SK-N-SH (cell line): ENCODE measurements around the gene WWC2. TPM values are rescaled to one million over a fixed set of nuclear protein-coding genes. Genes with fewer than 3 reads are reported as not detected.

Experiments
- CTCF ChIA-PET: fragments of 300-600, 350-600 bp; formaldehyde crosslinking; extraction: SDS; loops from one replicate; lab custom pipeline; 2021; lab: Yijun Ruan, JAX
- POLR2A ChIA-PET: fragments of 350-600 bp; sonication (Branson Sonifier 250); formaldehyde crosslinking; extraction: SDS; loops from one replicate; lab custom pipeline; 2020; ENCODE audit warnings: antibody characterized with exemption, inconsistent platforms; lab: Yijun Ruan, JAX
- DNase-seq: peaks from one replicate; pipeline ENCODE4 v3.0.0; 2012
- H2AFZ ChIP-seq: fragments of 200-600 bp; sonication (generic); 2 replicates; pipeline ENCODE4 v1.8.1; 2016; ENCODE audit warnings: antibody characterized with exemption, mild to moderate bottlenecking, low read depth
- H3F3A ChIP-seq: fragments of 200-600 bp; sonication (generic); replicated peaks from 2 replicates; pipeline ENCODE3; 2016; ENCODE audit warnings: antibody characterized with exemption, mild to moderate bottlenecking; ENCODE audit not compliant: insufficient read depth
- H3K27ac ChIP-seq, 2 experiments: fragments of 200-500 bp in 1 of 2; fragments of 200-600 bp in 1 of 2; sonication (Bioruptor generic) in 1 of 2; sonication (generic), shearing (Covaris generic) in 1 of 2; 2 replicates each; pipeline versions ENCODE4 v1.5.1 to v1.6.1; 2014 to 2016; ENCODE audit warnings: low read depth in 2 of 2, inconsistent platforms in 1 of 2, low read length in 1 of 2, mild to moderate bottlenecking in 1 of 2, mixed read lengths in 1 of 2
- H3K27me3 ChIP-seq: fragments of 200-600 bp; sonication (generic), shearing (Covaris generic); 2 replicates; pipeline ENCODE4 v1.6.1; 2016; ENCODE audit warnings: mixed run types; ENCODE audit not compliant: insufficient read depth
- H3K36me3 ChIP-seq, 2 experiments: fragments of 200-500 bp in 1 of 2; fragments of 200-600 bp in 1 of 2; sonication (Bioruptor generic) in 1 of 2; sonication (generic) in 1 of 2; replicated peaks in 1 of 2; 2 replicates each; pipeline versions ENCODE3 to v1.5.1; 2014 to 2016; ENCODE audit warnings: low read length in 1 of 2, mild to moderate bottlenecking in 1 of 2; ENCODE audit not compliant: insufficient read depth in 2 of 2, control insufficient read depth in 1 of 2
- H3K4me1 ChIP-seq, 2 experiments: fragments of 200-500 bp in 1 of 2; fragments of 200-600 bp in 1 of 2; sonication (Bioruptor generic) in 1 of 2; sonication (generic), shearing (Covaris generic) in 1 of 2; 2 replicates each; pipeline versions ENCODE4 v1.5.1 to v1.6.1; 2014 to 2016; ENCODE audit warnings: low read depth in 1 of 2, low read length in 1 of 2, mixed run types in 1 of 2; ENCODE audit not compliant: insufficient read depth in 2 of 2, control insufficient read depth in 1 of 2
- H3K4me2 ChIP-seq: fragments of 200-600 bp; sonication (generic), shearing (Covaris generic); 2 replicates; pipeline ENCODE4 v1.6.1; 2017; ENCODE audit warnings: mixed run types
- H3K4me3 ChIP-seq, 2 experiments: fragments of 200-500 bp in 1 of 2; fragments of 200-600 bp in 1 of 2; sonication (Bioruptor generic) in 1 of 2; sonication (generic), shearing (Covaris generic) in 1 of 2; 2 replicates each; pipeline versions ENCODE4 v1.5.1 to v1.8.1; 2014 to 2016; ENCODE audit warnings: low read depth in 2 of 2, inconsistent platforms in 1 of 2, low read length in 1 of 2, mild to moderate bottlenecking in 1 of 2, mixed read lengths in 1 of 2, moderate library complexity in 1 of 2
- H3K79me2 ChIP-seq: fragments of 200-600 bp; sonication (generic); 2 replicates; pipeline ENCODE4 v1.8.1; 2017; ENCODE audit warnings: mild to moderate bottlenecking; ENCODE audit not compliant: insufficient read depth
- H3K9ac ChIP-seq: fragments of 200-600 bp; sonication (generic); 2 replicates; pipeline ENCODE4 v1.6.1; 2017; ENCODE audit warnings: mixed run types
- H3K9me2 ChIP-seq: fragments of 200-600 bp; sonication (generic); 2 replicates; pipeline ENCODE4 v1.6.1; 2017; ENCODE audit warnings: mixed run types
- H3K9me3 ChIP-seq: fragments of 200-600 bp; sonication (generic); 2 replicates; pipeline ENCODE4 v1.6.1; 2017; ENCODE audit warnings: mixed run types, mild to moderate bottlenecking, moderate library complexity
- H4K20me1 ChIP-seq: fragments of 200-600 bp; sonication (generic); 2 replicates; pipeline ENCODE4 v1.6.1; 2017; ENCODE audit warnings: mild to moderate bottlenecking, mixed run types; ENCODE audit not compliant: insufficient read depth
- CHD2 ChIP-seq: fragments of 150-350 bp; IDR thresholded peaks from 2 replicates; pipeline ENCODE4 v1.6.1; 2018; ENCODE audit warnings: low read length; ENCODE audit not compliant: partially characterized antibody
- FOXJ3 ChIP-seq: sonication (generic); formaldehyde crosslinking; IDR thresholded peaks from 2 replicates; pipeline ENCODE4 v1.5.1; 2020; ENCODE audit warnings: mild to moderate bottlenecking, missing genetic modification reagents
- GATA2 ChIP-seq: sonication (generic); formaldehyde crosslinking; IDR thresholded peaks from 2 replicates; pipeline ENCODE4 v1.5.0; 2020; ENCODE audit warnings: mild to moderate bottlenecking, missing genetic modification reagents
- JUND ChIP-seq: IDR thresholded peaks from 2 replicates; pipeline ENCODE4 v1.4.0; 2012
- MXI1 ChIP-seq: IDR thresholded peaks from 2 replicates; pipeline ENCODE4 v1.6.1; 2012; ENCODE audit warnings: mild to moderate bottlenecking, low read depth, low read length, improper control_type of control experiment
- POLR2AphosphoS5 ChIP-seq: IDR thresholded peaks from 2 replicates; pipeline ENCODE4 v1.6.1; 2012; ENCODE audit warnings: low read depth, low read length
- RAD21 ChIP-seq: IDR thresholded peaks from 2 replicates; pipeline ENCODE4 v1.6.1; 2012; ENCODE audit warnings: mild to moderate bottlenecking, low read length
- RFX5 ChIP-seq: IDR thresholded peaks from 2 replicates; pipeline ENCODE4 v1.6.1; 2012; ENCODE audit warnings: mild to moderate bottlenecking, improper control_type of control experiment, low read length
- RXRA ChIP-seq: IDR thresholded peaks from 2 replicates; pipeline ENCODE4 v1.4.0; 2012; ENCODE audit warnings: low read depth, mild to moderate bottlenecking, borderline replicate concordance
- SIN3A ChIP-seq: IDR thresholded peaks from 2 replicates; pipeline ENCODE4 v1.6.1; 2012; ENCODE audit warnings: low read depth, mild to moderate bottlenecking, low read length, moderate library complexity, borderline replicate concordance
- SMC3 ChIP-seq: IDR thresholded peaks from 2 replicates; pipeline ENCODE4 v1.6.1; 2012; ENCODE audit warnings: low read depth, low read length, improper control_type of control experiment
- TAF1 ChIP-seq: IDR thresholded peaks from 2 replicates; pipeline ENCODE4 v1.6.1; 2012; ENCODE audit warnings: low read depth, mild to moderate bottlenecking, low read length, moderate library complexity, borderline replicate concordance
- TCF12 ChIP-seq: IDR thresholded peaks from 2 replicates; pipeline ENCODE4 v1.4.0; 2012
- USF1 ChIP-seq: IDR thresholded peaks from 2 replicates; pipeline ENCODE4 v1.4.0; 2012; ENCODE audit warnings: low read depth, borderline replicate concordance
- USF2 ChIP-seq: fragments of 150-350 bp; IDR thresholded peaks from 2 replicates; pipeline ENCODE4 v1.6.1; 2017; ENCODE audit warnings: antibody characterized with exemption, low read length, low read depth, borderline replicate concordance
- YY1 ChIP-seq: IDR thresholded peaks from 2 replicates; pipeline ENCODE4 v1.4.0; 2012; ENCODE audit warnings: low read depth, mild to moderate bottlenecking
- ZBTB33 ChIP-seq: IDR thresholded peaks from 2 replicates; pipeline ENCODE4 v1.4.0; 2012; ENCODE audit warnings: low read depth, borderline replicate concordance
- WGBS: methylation state at CpG from one replicate; pipeline ENCODE4 v1.1.6; 2017; ENCODE audit warnings: low lambda C conversion rate; 5-methylcytosine and 5-hydroxymethylcytosine counted together
- polyA plus RNA-seq, 3 experiments: library from polyadenylated mRNA; depleted of rRNA; stranded (reverse); fragments of >200 nt; gene quantifications; 2 replicates each; pipeline ENCODE4 v1.2.3, GENCODE V29; 2012
- TF ChIP-seq, protein P1 (sequence below): fragments of 200-600 bp; sonication (generic); IDR thresholded peaks from 2 replicates; pipeline ENCODE4 v1.6.1; 2017; ENCODE audit warnings: antibody characterized with exemption, mild to moderate bottlenecking, moderate library complexity
- TF ChIP-seq, protein P2 (sequence below): fragments of 150-350 bp; IDR thresholded peaks from 2 replicates; pipeline ENCODE4 v1.6.1; 2016; ENCODE audit warnings: mild to moderate bottlenecking, low read depth, low read length

The WWC2 gene
- polyA plus RNA-seq, 1 of the 3 experiments (the other 2 are of a cell fraction), result 18.4 TPM

DNA sequence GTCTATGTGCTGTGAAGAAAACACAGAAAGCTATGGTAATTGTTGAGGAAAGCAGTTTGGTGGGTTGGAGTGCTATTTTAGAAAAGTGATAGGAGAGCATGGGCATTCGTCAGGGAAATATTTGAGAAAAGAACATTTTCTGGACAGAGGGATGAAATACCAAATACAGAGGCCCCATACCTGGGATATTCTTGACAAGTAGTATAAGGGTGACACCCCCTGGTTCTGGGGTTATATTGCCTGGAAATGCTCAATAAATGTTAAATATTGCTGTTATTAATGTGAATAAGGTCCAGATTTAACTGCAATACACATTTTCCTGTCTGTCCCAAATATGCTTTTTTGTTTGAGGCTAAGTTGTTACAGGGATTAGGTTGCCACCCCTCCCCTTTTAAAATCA, 42.9 kb downstream of the WWC2 start:
- H3K9me3 ChIP-seq, result no peaks in the 10 kb centered on the region
- no peaks in the 10 kb centered on the region for H3K9me2 ChIP-seq
- POLR2A ChIA-PET, result no interaction called here
- DNase-seq, result no peak
- no peaks in the 10 kb centered on the region for H3K27me3 ChIP-seq
- H3K4me2 ChIP-seq, result peak overlapping the region; percentile 55; the same call in 1 of the 2 replicates
- H3K79me2 ChIP-seq, result peaks cover 88% of the 10 kb centered on the region
- H4K20me1 ChIP-seq, result peaks cover 16% of the 10 kb centered on the region
- H3F3A ChIP-seq, result peaks cover 37% of the 10 kb centered on the region
- H3K4me3 ChIP-seq, result no peak overlapping the region
- peak; percentile 57 for TF ChIP-seq RAD21
- TF ChIP-seq GATA2 (CRISPR knock-in tag), result no peak
- TF ChIP-seq, protein P1, sequence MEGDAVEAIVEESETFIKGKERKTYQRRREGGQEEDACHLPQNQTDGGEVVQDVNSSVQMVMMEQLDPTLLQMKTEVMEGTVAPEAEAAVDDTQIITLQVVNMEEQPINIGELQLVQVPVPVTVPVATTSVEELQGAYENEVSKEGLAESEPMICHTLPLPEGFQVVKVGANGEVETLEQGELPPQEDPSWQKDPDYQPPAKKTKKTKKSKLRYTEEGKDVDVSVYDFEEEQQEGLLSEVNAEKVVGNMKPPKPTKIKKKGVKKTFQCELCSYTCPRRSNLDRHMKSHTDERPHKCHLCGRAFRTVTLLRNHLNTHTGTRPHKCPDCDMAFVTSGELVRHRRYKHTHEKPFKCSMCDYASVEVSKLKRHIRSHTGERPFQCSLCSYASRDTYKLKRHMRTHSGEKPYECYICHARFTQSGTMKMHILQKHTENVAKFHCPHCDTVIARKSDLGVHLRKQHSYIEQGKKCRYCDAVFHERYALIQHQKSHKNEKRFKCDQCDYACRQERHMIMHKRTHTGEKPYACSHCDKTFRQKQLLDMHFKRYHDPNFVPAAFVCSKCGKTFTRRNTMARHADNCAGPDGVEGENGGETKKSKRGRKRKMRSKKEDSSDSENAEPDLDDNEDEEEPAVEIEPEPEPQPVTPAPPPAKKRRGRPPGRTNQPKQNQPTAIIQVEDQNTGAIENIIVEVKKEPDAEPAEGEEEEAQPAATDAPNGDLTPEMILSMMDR, result peak; percentile 36; the same call in 1 of the 2 replicates
- TF ChIP-seq, protein P2, sequence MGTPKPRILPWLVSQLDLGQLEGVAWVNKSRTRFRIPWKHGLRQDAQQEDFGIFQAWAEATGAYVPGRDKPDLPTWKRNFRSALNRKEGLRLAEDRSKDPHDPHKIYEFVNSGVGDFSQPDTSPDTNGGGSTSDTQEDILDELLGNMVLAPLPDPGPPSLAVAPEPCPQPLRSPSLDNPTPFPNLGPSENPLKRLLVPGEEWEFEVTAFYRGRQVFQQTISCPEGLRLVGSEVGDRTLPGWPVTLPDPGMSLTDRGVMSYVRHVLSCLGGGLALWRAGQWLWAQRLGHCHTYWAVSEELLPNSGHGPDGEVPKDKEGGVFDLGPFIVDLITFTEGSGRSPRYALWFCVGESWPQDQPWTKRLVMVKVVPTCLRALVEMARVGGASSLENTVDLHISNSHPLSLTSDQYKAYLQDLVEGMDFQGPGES, result no peak
- no peak for TF ChIP-seq YY1
- no peak for TF ChIP-seq JUND
- no peaks in the 10 kb centered on the region for H3K36me3 ChIP-seq
- H3K9ac ChIP-seq, result no peak overlapping the region
- H3K4me1 ChIP-seq, result peaks cover 33 to 38% of the 10 kb centered on the region in 2 experiments
- CTCF ChIA-PET, result interaction anchor here (0.7 to 2.7 kb wide), 11 partner anchors 17 to 203 kb away, joined by 3 to 14 read pairs (median 3); no protein-coding TSS in a partner anchor
- WGBS, result 84% methylated on average over 1 of the region's 1 CpG
- H3K27ac ChIP-seq, result peak overlapping the region; percentile 46 to 96; a peak in 3 of 4 replicates
- no peak overlapping the region for H2AFZ ChIP-seq

GRCh38 chr4:183142571-183143550, 43.8 kb downstream of the WWC2 start:
- no peaks in the 10 kb centered on the region for H3K9me2 ChIP-seq
- H2AFZ ChIP-seq, result no peak overlapping the region
- no peak overlapping the region for H3K4me3 ChIP-seq
- H3K4me1 ChIP-seq, result peaks cover 33 to 38% of the 10 kb centered on the region in 2 experiments
- peaks cover 23% of the 10 kb centered on the region for H4K20me1 ChIP-seq
- H3K79me2 ChIP-seq, result peaks cover 89% of the 10 kb centered on the region
- H3F3A ChIP-seq, result peaks cover 42% of the 10 kb centered on the region
- CTCF ChIA-PET, result interaction anchor here (0.6 to 2.7 kb wide), 9 partner anchors 20 to 206 kb away, joined by 3 to 14 read pairs (median 3); no protein-coding TSS in a partner anchor
- 10% methylated on average over 6 of the region's 6 CpGs for WGBS
- peak overlapping the region; percentile 46 to 96 for H3K27ac ChIP-seq
- peak overlapping the region; percentile 55; the same call in 1 of the 2 replicates for H3K4me2 ChIP-seq
- peak; percentile 76 for DNase-seq
- H3K9me3 ChIP-seq, result no peaks in the 10 kb centered on the region
- POLR2A ChIA-PET, result no interaction called here
- no peak overlapping the region for H3K9ac ChIP-seq
- H3K27me3 ChIP-seq, result no peaks in the 10 kb centered on the region
- H3K36me3 ChIP-seq, result no peaks in the 10 kb centered on the region
- peak; percentile 73 for TF ChIP-seq TCF12
- TF ChIP-seq USF1, result no peak
- TF ChIP-seq CHD2, result peak; percentile 62
- TF ChIP-seq SIN3A, result no peak
- no peak for TF ChIP-seq POLR2AphosphoS5
- no peak for TF ChIP-seq USF2
- peak; percentile 83 for TF ChIP-seq MXI1
- 0 out of 2 replicates have a peak, but pooled peaks have one; percentile 2 for TF ChIP-seq RAD21
- TF ChIP-seq RFX5, result no peak
- peak; percentile 24; the same call in 1 of the 2 replicates for TF ChIP-seq RXRA
- no peak for TF ChIP-seq ZBTB33
- no peak for TF ChIP-seq TAF1
- TF ChIP-seq FOXJ3 (CRISPR knock-in tag), result no peak
- TF ChIP-seq SMC3, result no peak
